Activated CD4-positive, alpha-beta T cell treated with anti-CD3 and anti-CD28 coated beads for 36 hours (primary cell): ENCODE measurements around the gene ATG7. TPM values are rescaled to one million over a fixed set of nuclear protein-coding genes. Genes with fewer than 3 reads are reported as not detected.
"Not testable (repeated sequence)": the region's sequence is repeated elsewhere in the genome, so short reads cannot be mapped to it uniquely, and the experiment has no call there.

Experiments
- ATAC-seq: fragments of 200-7000 bp; cut with Tn5 transposase; one replicate; pipeline ENCODE4 v1.10.0; 2021; ENCODE audit warnings: mild to moderate bottlenecking, moderate library complexity
- CTCF ChIA-PET: fragments of 350-600 bp; sonication (Branson Sonifier 250); formaldehyde crosslinking; loops from one replicate; lab custom pipeline; 2021; ENCODE audit warnings: antibody characterized with exemption; lab: Charles Lee
- POLR2A ChIA-PET: fragments of 350-600 bp; sonication (Branson Sonifier 250); formaldehyde crosslinking; loops from one replicate; lab custom pipeline; 2021; ENCODE audit warnings: antibody characterized with exemption, inconsistent platforms; lab: Charles Lee
- DNase-seq: peaks from one replicate; pipeline ENCODE4 v3.0.0-alpha.2; 2020
- H3K27ac Mint-ChIP-seq: one replicate; pipeline ENCODE4 v1.8.0; 2021; ENCODE audit warnings: mixed read lengths
- H3K27me3 Mint-ChIP-seq: one replicate; pipeline ENCODE4 v1.8.0; 2021; ENCODE audit warnings: mixed read lengths
- H3K36me3 Mint-ChIP-seq: one replicate; pipeline ENCODE4 v1.8.0; 2021; ENCODE audit warnings: low read depth, mixed read lengths
- H3K4me1 Mint-ChIP-seq: one replicate; pipeline ENCODE4 v1.8.0; 2021; ENCODE audit warnings: mixed read lengths
- H3K4me3 Mint-ChIP-seq: one replicate; pipeline ENCODE4 v1.8.0; 2021; ENCODE audit warnings: mild to moderate bottlenecking, moderate library complexity, mixed read lengths
- H3K9me3 Mint-ChIP-seq: one replicate; pipeline ENCODE4 v1.8.0; 2021; ENCODE audit warnings: low read depth, mixed read lengths
- intact Hi-C, 2 experiments: fragments of 100-400 bp; cut with DNase I in 1 of 2; cut with micrococcal nuclease in 1 of 2; formaldehyde crosslinking; loops; one replicate each; pipeline versions ENCODE4 v1.14.2 to v1.15.1; 2022 to 2024; cut with DNase I, micrococcal nuclease
- total RNA-seq, 2 experiments: library from RNA; stranded (reverse); gene quantifications; one replicate each; pipeline ENCODE4 v1.2.3, GENCODE V29; 2021

The ATG7 gene
- total RNA-seq, 2 experiments from 2014 or later, result 31.6 to 34.5 TPM

GRCh38 chr3:11401434-11401833, 129.2 kb downstream of the ATG7 start:
- POLR2A ChIA-PET, result interaction anchor here (0.6 kb wide), 1 partner anchor 9 kb away, joined by 9 read pairs; no protein-coding TSS in a partner anchor
- no peak for ATAC-seq

GRCh38 chr3:11405323-11405722, 133.1 kb downstream of the ATG7 start:
- no peak for DNase-seq
- no peaks in the 10 kb centered on the region for H3K4me1 Mint-ChIP-seq
- intact Hi-C loops, result no loop called here
- no peaks in the 10 kb centered on the region for H3K27me3 Mint-ChIP-seq
- H3K27ac Mint-ChIP-seq, result no peak overlapping the region
- ChIA-PET POLR2A (no interaction called here), CTCF (interaction anchor here (0.6 to 0.7 kb wide), 2 partner anchors 143 to 222 kb away, joined by 3 read pairs; no protein-coding TSS in a partner anchor)
- no peak for ATAC-seq
- H3K36me3 Mint-ChIP-seq, result peaks cover 56% of the 10 kb centered on the region
- peaks cover 17% of the 10 kb centered on the region for H3K9me3 Mint-ChIP-seq
- H3K4me3 Mint-ChIP-seq, result no peak overlapping the region

More at GRCh38 chr3:11401434-11401833, 129.2 kb downstream of the ATG7 start:
- intact Hi-C loops, result no loop called here
- Mint-ChIP-seq H3K4me3 (no peak overlapping the region), H3K27ac (no peak overlapping the region), H3K4me1 (no peaks in the 10 kb centered on the region), H3K36me3 (peaks cover 23% of the 10 kb centered on the region), H3K9me3 (peaks cover 4% of the 10 kb centered on the region), H3K27me3 (no peaks in the 10 kb centered on the region)
- DNase-seq, result no peak
- CTCF ChIA-PET, result interaction anchor here (0.7 to 1.1 kb wide), 2 partner anchors 14 to 20 kb away, joined by 3 read pairs; no protein-coding TSS in a partner anchor

GRCh38 chr3:11407644-11408043, 135.4 kb downstream of the ATG7 start:
- Mint-ChIP-seq H3K9me3 (peaks cover 21% of the 10 kb centered on the region), H3K4me1 (peaks cover 2% of the 10 kb centered on the region), H3K27me3 (no peaks in the 10 kb centered on the region), H3K36me3 (peaks cover 64% of the 10 kb centered on the region), H3K27ac (no peak overlapping the region), H3K4me3 (no peak overlapping the region)
- CTCF ChIA-PET, result no interaction called here
- DNase-seq (no peak), ATAC-seq (no peak)
- intact Hi-C loops, result no loop called here
- POLR2A ChIA-PET, result no interaction called here

DNA sequence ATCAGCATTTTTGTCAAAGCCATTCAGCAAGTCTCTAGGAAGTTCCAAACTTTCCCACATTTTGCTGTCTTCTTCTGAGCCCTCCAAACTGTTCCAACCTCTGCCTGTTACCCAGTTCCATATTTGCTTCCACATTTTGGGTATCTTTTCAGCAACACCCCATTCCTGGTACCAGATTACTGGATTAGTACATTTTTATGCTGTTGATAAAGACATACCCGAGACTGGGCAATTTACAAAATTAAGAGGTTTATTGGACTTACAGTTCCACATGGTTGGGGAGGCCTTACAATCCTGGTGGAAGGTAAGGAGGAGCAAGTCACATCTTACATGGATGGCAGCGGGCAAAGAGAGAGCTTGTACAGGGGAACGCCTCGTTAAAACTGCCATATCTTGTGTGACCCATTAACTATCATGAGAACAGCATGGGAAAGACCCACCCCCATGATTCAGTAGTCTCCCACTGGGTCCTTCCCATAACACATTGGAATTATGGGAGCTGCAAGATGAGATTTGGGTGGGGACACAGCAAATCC, 136.2 kb downstream of the ATG7 start:
- H3K4me1 Mint-ChIP-seq, ATAC-seq, H3K27me3 Mint-ChIP-seq, DNase-seq, CTCF ChIA-PET, intact Hi-C loops, H3K27ac Mint-ChIP-seq, H3K4me3 Mint-ChIP-seq, POLR2A ChIA-PET: not testable (repeated sequence)
- Mint-ChIP-seq H3K9me3 (peaks cover 24% of the 10 kb centered on the region), H3K36me3 (peaks cover 63% of the 10 kb centered on the region)

- POLR2A ChIA-PET, result no interaction called here
- H3K27ac Mint-ChIP-seq, result no peak overlapping the region
- CTCF ChIA-PET, result interaction anchor here (0.6 kb wide), 1 partner anchor 20 kb away, joined by 3 read pairs; no protein-coding TSS in a partner anchor
- ATAC-seq, result no peak
- intact Hi-C loops, result no loop called here
- peaks cover 63% of the 10 kb centered on the region for H3K36me3 Mint-ChIP-seq
- peaks cover 26% of the 10 kb centered on the region for H3K9me3 Mint-ChIP-seq
- no peak overlapping the region for H3K4me3 Mint-ChIP-seq
- no peak for DNase-seq
- H3K27me3 Mint-ChIP-seq, result no peaks in the 10 kb centered on the region
- H3K4me1 Mint-ChIP-seq, result peaks cover 4% of the 10 kb centered on the region
Measured at GRCh38 chr3:11410564-11410963, 138.4 kb downstream of the ATG7 start.

DNA sequence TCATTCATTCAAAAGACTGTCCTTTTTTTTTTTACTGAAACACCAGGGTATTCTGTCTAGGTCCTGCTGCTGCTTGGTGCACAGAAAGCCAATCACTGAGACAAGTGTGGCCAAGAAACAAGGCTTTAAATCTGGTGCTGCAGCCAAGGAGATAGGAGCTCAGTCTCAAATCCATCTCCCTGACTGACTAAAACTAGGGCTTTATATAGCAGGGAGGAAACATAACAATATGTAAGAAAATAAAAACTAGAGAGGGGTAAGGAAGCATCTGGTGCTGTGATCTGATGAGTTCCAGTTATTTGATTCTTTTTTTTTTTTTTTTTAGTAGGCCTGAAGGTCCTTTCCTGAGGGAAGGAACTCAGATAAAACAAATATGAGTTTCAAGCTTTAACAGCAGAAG, 139.8 kb downstream of the ATG7 start:
- POLR2A ChIA-PET, result no interaction called here
- CTCF ChIA-PET, result interaction anchor here (1.1 kb wide), 1 partner anchor 10 kb away, joined by 3 read pairs; no protein-coding TSS in a partner anchor
- no peak overlapping the region for H3K27ac Mint-ChIP-seq
- peaks cover 50% of the 10 kb centered on the region for H3K36me3 Mint-ChIP-seq
- H3K4me3 Mint-ChIP-seq, result no peak overlapping the region
- no peaks in the 10 kb centered on the region for H3K27me3 Mint-ChIP-seq
- peaks cover 4% of the 10 kb centered on the region for H3K4me1 Mint-ChIP-seq
- DNase-seq (no peak), ATAC-seq (no peak)
- H3K9me3 Mint-ChIP-seq, result peaks cover 21% of the 10 kb centered on the region
- intact Hi-C loops, result no loop called here

- POLR2A ChIA-PET, result no interaction called here
- peaks cover 4% of the 10 kb centered on the region for H3K4me1 Mint-ChIP-seq
- intact Hi-C loops, result no loop called here
- no peak overlapping the region for H3K27ac Mint-ChIP-seq
- H3K36me3 Mint-ChIP-seq, result peaks cover 41% of the 10 kb centered on the region
- no peak for DNase-seq
- peaks cover 18% of the 10 kb centered on the region for H3K9me3 Mint-ChIP-seq
- no peak overlapping the region for H3K4me3 Mint-ChIP-seq
- CTCF ChIA-PET, result no interaction called here
- H3K27me3 Mint-ChIP-seq, result no peaks in the 10 kb centered on the region
- no peak for ATAC-seq
Measured at GRCh38 chr3:11413071-11413470, 140.9 kb downstream of the ATG7 start.

GRCh38 chr3:11415099-11415498, 142.9 kb downstream of the ATG7 start:
- H3K4me3 Mint-ChIP-seq, result no peak overlapping the region
- ATAC-seq (no peak), DNase-seq (no peak)
- H3K9me3 Mint-ChIP-seq, result peaks cover 12% of the 10 kb centered on the region
- H3K4me1 Mint-ChIP-seq, result peaks cover 4% of the 10 kb centered on the region
- POLR2A ChIA-PET, result no interaction called here
- CTCF ChIA-PET, result no interaction called here
- H3K36me3 Mint-ChIP-seq, result peaks cover 24% of the 10 kb centered on the region
- no peak overlapping the region for H3K27ac Mint-ChIP-seq
- intact Hi-C loops, result no loop called here
- no peaks in the 10 kb centered on the region for H3K27me3 Mint-ChIP-seq

GRCh38 chr3:11420066-11420465, 147.9 kb downstream of the ATG7 start:
- Mint-ChIP-seq H3K27me3 (no peaks in the 10 kb centered on the region), H3K4me1 (peaks cover 10% of the 10 kb centered on the region), H3K36me3 (peaks cover 7% of the 10 kb centered on the region), H3K4me3 (no peak overlapping the region), H3K9me3 (no peaks in the 10 kb centered on the region), H3K27ac (no peak overlapping the region)
- ChIA-PET POLR2A (no interaction called here), CTCF (no interaction called here)
- intact Hi-C loops, result no loop called here
- ATAC-seq (no peak), DNase-seq (no peak)

- H3K36me3 Mint-ChIP-seq, result peaks cover 18% of the 10 kb centered on the region
- no peak overlapping the region for H3K4me3 Mint-ChIP-seq
- ChIA-PET CTCF (interaction anchor here (0.8 to 1.3 kb wide), 2 partner anchors 10 to 19 kb away, joined by 3 to 4 read pairs; no protein-coding TSS in a partner anchor), POLR2A (no interaction called here)
- intact Hi-C loops, result no loop called here
- H3K9me3 Mint-ChIP-seq, result no peaks in the 10 kb centered on the region
- H3K27ac Mint-ChIP-seq, result no peak overlapping the region
- no peaks in the 10 kb centered on the region for H3K27me3 Mint-ChIP-seq
- ATAC-seq (no peak), DNase-seq (no peak)
- H3K4me1 Mint-ChIP-seq, result peaks cover 10% of the 10 kb centered on the region
Measured at GRCh38 chr3:11422291-11422690, 150.1 kb downstream of the ATG7 start.

DNA sequence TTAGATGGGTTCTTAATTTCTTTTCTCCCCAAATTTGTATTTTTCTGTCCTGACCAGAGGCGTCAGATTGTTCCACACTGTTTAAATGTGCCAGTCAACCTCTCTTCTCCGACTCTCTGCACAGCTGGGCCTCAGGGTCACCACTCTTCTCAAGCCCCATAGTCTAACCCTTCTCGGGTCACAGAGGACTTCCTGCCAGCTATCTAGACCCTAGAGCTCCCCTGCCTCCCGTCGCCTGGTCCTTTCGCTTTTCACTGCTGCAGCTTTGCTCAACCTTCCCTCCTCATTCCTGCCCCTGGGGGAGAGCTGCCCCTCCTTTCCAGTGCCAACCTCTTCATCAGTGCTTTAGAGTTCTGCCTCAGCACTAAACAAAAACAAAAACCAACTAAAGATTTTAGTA, 151.7 kb downstream of the ATG7 start:
- POLR2A ChIA-PET, result no interaction called here
- H3K27ac Mint-ChIP-seq, result no peak overlapping the region

DNA sequence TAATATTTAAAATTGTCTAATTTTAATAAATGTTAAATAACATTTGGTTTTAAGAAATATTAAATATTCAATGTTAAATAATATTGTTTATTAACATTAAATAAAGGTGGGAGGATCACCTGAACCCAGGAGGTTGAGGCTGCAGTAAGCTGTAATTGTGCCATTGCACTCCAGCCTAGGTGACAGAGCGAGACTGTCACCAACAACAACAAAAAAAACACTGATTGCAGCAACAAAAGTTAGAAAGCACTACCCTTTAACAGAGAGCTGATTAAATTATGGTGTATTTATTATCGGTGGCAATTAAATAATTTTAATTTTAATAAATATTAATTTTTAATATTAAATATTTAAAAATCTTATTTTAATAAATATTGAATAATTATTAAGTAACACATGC, 152.1 kb downstream of the ATG7 start:
- H3K9me3 Mint-ChIP-seq, result no peaks in the 10 kb centered on the region
- ATAC-seq (no peak), DNase-seq (no peak)
- H3K36me3 Mint-ChIP-seq, result peaks cover 21% of the 10 kb centered on the region
- H3K27me3 Mint-ChIP-seq, result no peaks in the 10 kb centered on the region
- CTCF ChIA-PET, result no interaction called here
- H3K27ac Mint-ChIP-seq, result no peak overlapping the region
- peaks cover 10% of the 10 kb centered on the region for H3K4me1 Mint-ChIP-seq
- H3K4me3 Mint-ChIP-seq, result no peak overlapping the region
- intact Hi-C loops, result no loop called here
- POLR2A ChIA-PET, result no interaction called here

More for the DNA sequence above, 151.7 kb downstream of the ATG7 start:
- CTCF ChIA-PET, result no interaction called here
- Mint-ChIP-seq H3K4me1 (peaks cover 10% of the 10 kb centered on the region), H3K36me3 (peaks cover 21% of the 10 kb centered on the region), H3K27me3 (no peaks in the 10 kb centered on the region), H3K9me3 (no peaks in the 10 kb centered on the region), H3K4me3 (no peak overlapping the region)
- no peak for ATAC-seq
- DNase-seq, result no peak
- intact Hi-C loops, result no loop called here
